ENCODE data around the gene ATP5F1D. TPM values are rescaled to one million over a fixed set of nuclear protein-coding genes. Genes with fewer than 3 reads are reported as not detected.
A peak's percentile ranks its signal among the peaks of the same experiment; 100 is the strongest.

ATP5F1D gene
- total and polyA plus RNA-seq, 2 of the 13 experiments (the other 11 are each of a cell fraction or from before 2014, with no cell fraction given) = 39.4 to 78.7 TPM

GRCh38 chr19:1283207-1283916, 41.8 kb downstream of the ATP5F1D start (continued):
- TF ChIP-seq KIAA2018 (CRISPR knock-in tag; IDR thresholded peaks at IDR 0.05; ENCODE audit: borderline replicate concordance) = 0 out of 2 replicates have a peak, but pooled peaks have one; percentile 50
- TF ChIP-seq KMT2A (CRISPR knock-in tag; IDR thresholded peaks at IDR 0.05) = no peak
- 0 out of 2 replicates have a peak, but pooled peaks have one; percentile 42 for TF ChIP-seq ZHX1 (CRISPR knock-in tag; IDR thresholded peaks at IDR 0.05; ENCODE audit: low read depth)
- TF ChIP-seq SOX6 (IDR thresholded peaks at IDR 0.05) = no peak
- TF ChIP-seq SOX6 (CRISPR knock-in tag; IDR thresholded peaks at IDR 0.05) = peak; percentile 73
- no peak for TF ChIP-seq PBX2 (CRISPR knock-in tag; IDR thresholded peaks at IDR 0.05)
- TF ChIP-seq ATF7-NPFF (CRISPR knock-in tag; IDR thresholded peaks at IDR 0.05; ENCODE audit: low read depth) = no peak
- TF ChIP-seq ZNF609 (CRISPR knock-in tag; IDR thresholded peaks at IDR 0.05; ENCODE audit: borderline replicate concordance) = peak; percentile 56; the same call in 1 of the 2 replicates

Data from HepG2 (cell line).